Omental fat pad (tissue), 4 donors: ENCODE measurements around the gene RBM25. TPM values are rescaled to one million over a fixed set of nuclear protein-coding genes. Genes with fewer than 3 reads are reported as not detected.
"Not testable (repeated sequence)": the region's sequence is repeated elsewhere in the genome, so short reads cannot be mapped to it uniquely, and the experiment has no call there.

Source experiments
- ATAC-seq: fragments of 150-250 bp; one replicate; pipeline ENCODE4 v1.9.1; 2016; ENCODE audit warnings: mild to moderate bottlenecking, moderate library complexity; ENCODE audit not compliant: low FRiP score
- DNase-seq: peaks from one replicate; pipeline ENCODE4 v3.0.0-alpha.2; 2019; ENCODE audit warnings: low spot score
- small RNA-seq: library from RNA; depleted of rRNA; stranded (forward); fragments of <200 nt; gene quantifications from one replicate; pipeline ENCODE3, GENCODE V24; 2016
- total RNA-seq, 4 donors: library from RNA; depleted of rRNA; stranded (reverse); fragments of >200 nt; gene quantifications; one replicate each; pipeline ENCODE4 v1.1.0, GENCODE V29; 2016
- TF ChIP-seq, protein P1 (sequence below), 3 donors: fragments of 450-650 bp; IDR thresholded peaks; one replicate each; pipeline ENCODE4 v1.5.1; 2016 to 2017; ENCODE audit warnings: antibody characterized with exemption in 3 of 3, mild to moderate bottlenecking in 3 of 3, moderate library complexity in 2 of 3

The RBM25 gene
- total RNA-seq, 4 donors from 2014 or later = 46.6 to 99.9 (median 65.6) TPM

DNA sequence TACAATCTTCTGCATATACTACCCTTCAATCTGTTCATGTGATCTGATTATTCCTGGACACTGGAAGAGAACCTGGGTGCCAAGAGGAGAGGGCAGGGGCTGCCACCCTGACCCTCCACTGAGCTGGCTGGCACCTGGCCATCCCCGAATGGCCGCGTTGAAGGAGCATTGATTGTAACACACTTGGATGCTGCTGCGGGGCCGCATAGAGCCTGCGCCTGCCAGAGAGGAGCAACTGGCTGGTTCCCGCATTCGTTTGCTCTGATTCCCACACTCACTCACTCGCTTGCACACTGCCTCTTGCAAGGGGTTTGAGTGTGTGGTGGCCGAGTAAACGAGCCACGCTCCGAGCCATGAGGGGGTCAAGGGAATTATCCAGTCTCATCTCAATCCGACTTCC is 110.4 kb downstream of the RBM25 start:
- ATAC-seq = no peak
- no peak for DNase-seq
- TF ChIP-seq, protein P1, sequence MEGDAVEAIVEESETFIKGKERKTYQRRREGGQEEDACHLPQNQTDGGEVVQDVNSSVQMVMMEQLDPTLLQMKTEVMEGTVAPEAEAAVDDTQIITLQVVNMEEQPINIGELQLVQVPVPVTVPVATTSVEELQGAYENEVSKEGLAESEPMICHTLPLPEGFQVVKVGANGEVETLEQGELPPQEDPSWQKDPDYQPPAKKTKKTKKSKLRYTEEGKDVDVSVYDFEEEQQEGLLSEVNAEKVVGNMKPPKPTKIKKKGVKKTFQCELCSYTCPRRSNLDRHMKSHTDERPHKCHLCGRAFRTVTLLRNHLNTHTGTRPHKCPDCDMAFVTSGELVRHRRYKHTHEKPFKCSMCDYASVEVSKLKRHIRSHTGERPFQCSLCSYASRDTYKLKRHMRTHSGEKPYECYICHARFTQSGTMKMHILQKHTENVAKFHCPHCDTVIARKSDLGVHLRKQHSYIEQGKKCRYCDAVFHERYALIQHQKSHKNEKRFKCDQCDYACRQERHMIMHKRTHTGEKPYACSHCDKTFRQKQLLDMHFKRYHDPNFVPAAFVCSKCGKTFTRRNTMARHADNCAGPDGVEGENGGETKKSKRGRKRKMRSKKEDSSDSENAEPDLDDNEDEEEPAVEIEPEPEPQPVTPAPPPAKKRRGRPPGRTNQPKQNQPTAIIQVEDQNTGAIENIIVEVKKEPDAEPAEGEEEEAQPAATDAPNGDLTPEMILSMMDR (IDR thresholded peaks at IDR 0.05) = no peak

DNA sequence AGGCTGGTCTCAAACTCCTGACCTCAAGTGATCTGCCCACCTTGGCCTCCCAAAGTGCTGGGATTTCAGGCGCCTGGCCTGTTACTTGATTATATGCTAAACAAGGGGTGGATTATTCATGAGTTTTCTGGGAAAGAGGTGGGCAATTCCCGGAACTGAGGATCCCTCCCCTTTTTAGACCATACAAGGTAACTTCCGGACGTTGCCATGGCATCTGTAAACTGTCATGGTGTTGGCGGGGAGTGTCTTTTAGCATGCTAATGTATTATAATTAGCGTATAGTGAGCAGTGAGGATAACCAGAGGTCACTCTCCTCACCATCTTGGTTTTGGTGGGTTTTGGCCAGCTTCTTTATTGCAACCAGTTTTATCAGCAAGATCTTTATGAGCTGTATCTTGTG is 111.5 kb downstream of the RBM25 start:
- not testable (repeated sequence) for DNase-seq, ATAC-seq

DNA sequence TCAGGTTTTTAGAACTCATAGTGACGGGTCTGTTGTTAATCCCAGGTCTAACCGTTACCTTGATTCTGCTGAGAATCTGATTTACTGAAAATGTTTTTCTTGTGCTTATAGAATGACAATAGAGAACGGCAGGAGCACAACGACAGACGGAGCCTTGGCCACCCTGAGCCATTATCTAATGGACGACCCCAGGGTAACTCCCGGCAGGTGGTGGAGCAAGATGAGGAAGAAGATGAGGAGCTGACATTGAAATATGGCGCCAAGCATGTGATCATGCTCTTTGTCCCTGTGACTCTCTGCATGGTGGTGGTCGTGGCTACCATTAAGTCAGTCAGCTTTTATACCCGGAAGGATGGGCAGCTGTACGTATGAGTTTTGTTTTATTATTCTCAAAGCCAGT is 112.4 kb downstream of the RBM25 start:
- TF ChIP-seq, protein P1 (IDR thresholded peaks at IDR 0.05) = no peak
- ATAC-seq (no peak), DNase-seq (no peak)

DNA sequence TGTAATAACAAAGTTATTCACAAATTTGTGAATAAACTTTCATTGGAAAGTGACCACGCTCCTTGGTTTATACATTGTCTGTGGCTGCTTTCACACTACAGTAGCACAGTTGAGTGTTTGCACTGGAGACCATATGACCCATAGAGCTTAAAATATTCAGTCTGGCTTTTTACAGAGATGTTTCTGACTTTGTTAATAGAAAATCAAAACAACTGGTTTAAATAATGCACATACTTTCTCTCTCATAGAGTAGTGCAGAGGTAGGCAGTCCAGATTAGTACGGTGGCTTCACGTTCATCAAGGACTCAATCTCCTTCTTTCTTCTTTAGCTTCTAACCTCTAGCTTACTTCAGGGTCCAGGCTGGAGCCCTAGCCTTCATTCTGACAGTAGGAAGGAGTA is 114.2 kb downstream of the RBM25 start:
- TF ChIP-seq, protein P1 (IDR thresholded peaks at IDR 0.05) = no peak
- ATAC-seq (no peak), DNase-seq (no peak)

DNA sequence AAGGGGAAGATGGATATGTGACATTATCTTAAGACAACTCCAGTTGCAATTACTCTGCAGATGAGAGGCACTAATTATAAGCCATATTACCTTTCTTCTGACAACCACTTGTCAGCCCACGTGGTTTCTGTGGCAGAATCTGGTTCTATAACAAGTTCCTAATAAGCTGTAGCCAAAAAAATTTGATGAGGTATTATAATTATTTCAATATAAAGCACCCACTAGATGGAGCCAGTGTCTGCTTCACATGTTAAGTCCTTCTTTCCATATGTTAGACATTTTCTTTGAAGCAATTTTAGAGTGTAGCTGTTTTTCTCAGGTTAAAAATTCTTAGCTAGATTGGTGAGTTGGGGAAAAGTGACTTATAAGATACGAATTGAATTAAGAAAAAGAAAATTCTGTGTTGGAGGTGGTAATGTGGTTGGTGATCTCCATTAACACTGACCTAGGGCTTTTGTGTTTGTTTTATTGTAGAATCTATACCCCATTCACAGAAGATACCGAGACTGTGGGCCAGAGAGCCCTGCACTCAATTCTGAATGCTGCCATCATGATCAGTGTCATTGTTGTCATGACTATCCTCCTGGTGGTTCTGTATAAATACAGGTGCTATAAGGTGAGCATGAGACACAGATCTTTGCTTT is 114.9 kb downstream of the RBM25 start:
- TF ChIP-seq, protein P1 (IDR thresholded peaks at IDR 0.05) = no peak
- ATAC-seq (no peak), DNase-seq (no peak)

Small RNA genes lying within 50 kb of the gene (small RNA-seq; reads per million reads assigned to genes)
- gene RN7SL586P = not detected

Other genes with a start within 250 kb of the RBM25 start
- gene DPF3, start 164.4 kb upstream of the RBM25 start, total RNA-seq = 1 to 10 TPM in 1 of 4 donors, under 1 TPM in 3; 0.19 to 3.8 (median 0.58) TPM
- gene DCAF4, start 132.1 kb upstream of the RBM25 start, total RNA-seq = 10 to 100 TPM; 15.7 to 50.1 (median 16.4) TPM
- gene ZFYVE1, start 31.4 kb upstream of the RBM25 start, total RNA-seq = 10 to 100 TPM; 16.5 to 24.1 (median 16.6) TPM
- gene PSEN1, start 78.0 kb downstream of the RBM25 start, total RNA-seq = 10 to 100 TPM; 53.4 to 56.9 (median 55.7) TPM
- gene PAPLN, start 179.0 kb downstream of the RBM25 start, total RNA-seq = 10 to 100 TPM; 15.4 to 82.6 (median 34.1) TPM